Activated T-helper 1 cell treated with anti-CD3 and anti-CD28 coated beads, Interleukin-2, amount 50 U/mL, for 16 hours (primary cell): ENCODE results near the gene CENPP.

Source experiments
- DNase-seq, 2 donors: peaks; one replicate each; pipeline ENCODE4 v3.0.0-alpha.2; 2020; ENCODE audit warnings: low read depth in 1 of 2, low spot score in 1 of 2

The CENPP gene

DNA sequence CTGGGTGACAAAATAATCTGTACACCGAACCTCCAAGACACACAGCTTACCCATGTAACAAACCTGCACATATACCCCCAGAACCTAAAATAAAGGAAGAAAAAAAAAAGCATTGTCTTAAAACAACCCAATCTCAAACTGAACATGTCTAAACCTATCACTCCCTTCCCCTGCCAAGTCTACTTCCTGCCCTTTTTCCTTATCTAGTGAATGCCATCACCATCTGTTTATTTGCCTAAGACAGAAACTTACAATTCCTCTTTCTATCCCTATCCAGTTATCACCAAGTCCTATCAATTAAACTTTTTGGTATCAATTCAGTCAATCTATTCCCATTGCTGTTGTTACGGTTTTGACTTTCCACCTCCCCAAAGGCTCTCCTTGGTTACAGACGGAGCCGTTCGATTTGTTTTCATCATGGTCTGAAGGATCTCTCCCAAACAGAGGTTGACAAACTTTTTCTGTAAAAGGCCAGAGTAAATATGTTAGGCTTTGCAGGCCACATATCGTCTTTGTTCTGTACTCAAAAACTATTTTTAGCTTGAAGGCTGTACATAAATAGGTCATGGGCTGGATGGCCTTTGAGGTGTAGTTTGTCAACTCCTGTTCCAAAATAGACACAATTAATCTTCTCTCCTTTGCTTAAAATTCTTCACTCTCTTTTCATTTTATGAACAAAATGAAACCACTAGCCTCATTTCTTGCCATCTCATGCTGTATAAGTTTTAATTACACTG lies 12.7 kb upstream of the CENPP start:
- DNase-seq, result no peak

DNA sequence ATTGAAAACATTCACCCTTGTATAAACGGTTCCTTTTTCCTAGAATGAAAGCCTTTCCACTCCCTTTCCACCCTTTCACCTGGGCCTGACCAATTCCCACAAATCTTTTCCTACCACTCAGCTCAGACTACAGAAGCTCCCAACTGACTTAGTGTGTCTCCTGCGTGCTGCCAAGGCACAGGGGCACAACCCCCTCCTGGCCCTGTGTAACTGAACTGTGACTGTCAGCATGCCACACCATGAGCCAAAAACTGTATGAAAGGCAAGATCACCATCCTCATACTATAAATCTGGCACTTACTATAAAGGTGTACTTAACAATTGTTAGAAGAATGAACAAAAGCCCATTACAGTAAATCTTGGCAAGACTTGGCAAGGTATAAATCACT lies 12.1 kb upstream of the CENPP start:
- no peak for DNase-seq

DNA sequence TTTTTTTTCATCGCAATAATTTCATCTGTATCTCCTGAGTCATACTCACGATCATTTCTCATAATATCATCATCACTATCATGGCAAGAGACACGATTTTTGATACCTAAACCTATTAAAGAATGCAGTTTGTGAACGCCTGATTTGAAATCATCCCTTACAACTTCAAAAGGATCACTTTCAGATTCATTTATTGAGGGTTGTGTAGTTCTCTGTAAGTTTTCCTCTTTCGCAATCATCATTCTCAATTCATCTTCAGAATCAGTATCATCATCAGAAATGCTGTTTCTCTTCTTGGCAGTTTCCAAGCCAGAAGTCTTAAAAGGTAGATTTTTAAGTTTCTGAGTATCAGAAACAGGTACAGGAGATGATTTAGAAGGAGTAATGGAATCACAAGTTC lies 10.3 kb upstream of the CENPP start:
- DNase-seq, result no peak

DNA sequence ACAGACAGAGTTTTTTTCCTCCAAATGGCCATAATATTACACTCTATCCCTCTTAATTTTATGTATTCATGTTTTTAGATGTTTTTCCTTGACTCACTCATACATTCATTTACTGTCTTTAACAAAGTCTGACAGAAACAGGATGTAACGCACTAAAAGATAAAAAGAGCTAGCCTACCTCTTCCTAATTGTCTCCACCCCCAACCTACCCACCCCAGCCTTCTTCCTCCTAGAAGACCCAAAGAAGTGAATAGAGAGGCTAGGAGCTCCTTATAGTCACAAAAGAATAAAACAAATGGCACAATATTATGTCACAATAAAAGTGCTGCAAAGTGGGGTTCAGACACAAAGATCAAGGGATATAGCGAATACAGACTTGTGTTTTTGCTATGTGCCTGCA lies 1.3 kb upstream of the CENPP start:
- DNase-seq, result no peak

DNA sequence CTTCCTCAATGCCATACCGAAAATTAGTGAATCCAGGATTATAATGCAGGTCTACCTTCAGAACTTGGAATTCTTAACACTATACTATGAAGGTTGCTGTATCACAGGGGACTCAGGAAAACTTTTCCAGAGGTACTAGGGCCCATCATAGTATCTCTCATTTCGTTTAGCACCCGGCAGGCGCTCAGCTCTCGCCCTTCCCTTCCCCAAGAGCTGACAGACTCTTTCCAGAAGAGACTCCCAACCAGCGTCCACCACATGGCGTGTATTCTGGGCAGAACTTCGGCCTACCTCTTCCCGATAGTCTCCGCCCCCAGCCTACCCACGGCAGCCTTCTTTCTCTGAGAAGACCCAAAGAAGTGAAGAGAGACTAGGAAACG lies 874 bp upstream of the CENPP start:
- peak in 1 of 2 donors; percentile 33 for DNase-seq

GRCh38 chr9:92325991-92326500 lies 293 bp downstream of the CENPP start:
- DNase-seq, result no peak

DNA sequence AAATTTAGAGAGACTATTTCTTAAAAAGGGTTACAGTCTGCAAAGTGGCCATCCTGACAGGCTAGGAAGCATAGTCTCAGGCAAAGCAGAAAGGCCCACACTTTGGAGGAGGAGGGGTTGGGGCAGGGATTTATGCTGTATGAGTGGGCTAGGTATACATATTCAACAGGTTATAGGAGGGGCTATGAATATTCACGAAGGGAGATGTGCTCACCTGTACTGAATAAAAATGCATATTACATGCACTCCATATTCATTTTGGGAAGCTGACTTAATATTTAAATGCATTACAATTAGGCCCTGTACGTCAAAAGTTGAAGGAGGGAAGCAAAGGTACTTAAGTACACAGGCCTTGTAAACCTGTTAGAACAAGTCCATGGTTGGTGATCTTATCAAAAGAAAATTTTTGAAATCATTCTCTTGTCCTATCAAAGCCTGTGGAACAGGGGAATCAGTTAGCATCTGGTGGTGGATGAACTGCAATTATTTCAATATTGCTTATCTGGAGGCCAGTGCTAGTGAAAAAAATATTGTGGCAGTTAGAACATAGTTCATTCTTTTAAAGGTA lies 1.6 kb downstream of the CENPP start:
- DNase-seq, result no peak

GRCh38 chr9:92328225-92328624 lies 2.5 kb downstream of the CENPP start:
- no peak for DNase-seq

- DNase-seq, result no peak
Measured at GRCh38 chr9:92332577-92333281, 7.0 kb downstream of the CENPP start.

DNA sequence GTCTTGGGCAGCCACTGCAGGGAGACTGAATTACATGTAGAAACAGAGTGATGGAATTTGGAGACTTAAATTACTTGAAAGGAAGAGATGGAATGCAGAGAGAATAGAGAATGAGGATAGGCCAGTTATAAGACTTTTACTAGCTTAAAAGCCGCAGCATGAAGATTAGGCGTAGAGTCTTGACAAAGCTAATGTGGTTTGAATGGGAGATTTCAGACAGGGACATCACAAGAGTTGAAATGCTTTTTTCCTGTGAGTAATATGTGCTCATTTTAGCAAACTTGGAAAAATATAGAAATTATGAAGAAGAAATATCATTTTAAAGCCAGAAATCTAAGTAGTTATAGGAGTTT lies 7.5 kb downstream of the CENPP start:
- DNase-seq, result no peak

DNA sequence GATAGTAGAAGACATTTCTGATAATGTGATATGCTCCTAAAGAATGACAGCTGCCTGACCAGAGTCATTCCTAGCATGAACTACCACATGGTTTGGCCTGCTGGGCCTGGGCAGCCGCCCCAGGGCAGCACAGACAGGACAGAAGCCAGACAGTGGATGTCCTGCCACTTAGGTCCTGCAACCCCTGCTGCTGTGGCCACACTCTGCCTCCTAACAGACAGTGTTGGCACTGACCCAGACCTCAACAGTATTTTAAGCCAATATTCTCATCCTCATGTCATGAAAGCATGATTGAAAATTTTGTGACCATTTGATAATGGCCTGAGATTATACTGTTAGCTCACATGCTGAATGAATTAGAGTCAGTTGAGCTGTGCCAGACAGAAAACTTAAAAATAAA lies 15.8 kb downstream of the CENPP start:
- no peak for DNase-seq

DNA sequence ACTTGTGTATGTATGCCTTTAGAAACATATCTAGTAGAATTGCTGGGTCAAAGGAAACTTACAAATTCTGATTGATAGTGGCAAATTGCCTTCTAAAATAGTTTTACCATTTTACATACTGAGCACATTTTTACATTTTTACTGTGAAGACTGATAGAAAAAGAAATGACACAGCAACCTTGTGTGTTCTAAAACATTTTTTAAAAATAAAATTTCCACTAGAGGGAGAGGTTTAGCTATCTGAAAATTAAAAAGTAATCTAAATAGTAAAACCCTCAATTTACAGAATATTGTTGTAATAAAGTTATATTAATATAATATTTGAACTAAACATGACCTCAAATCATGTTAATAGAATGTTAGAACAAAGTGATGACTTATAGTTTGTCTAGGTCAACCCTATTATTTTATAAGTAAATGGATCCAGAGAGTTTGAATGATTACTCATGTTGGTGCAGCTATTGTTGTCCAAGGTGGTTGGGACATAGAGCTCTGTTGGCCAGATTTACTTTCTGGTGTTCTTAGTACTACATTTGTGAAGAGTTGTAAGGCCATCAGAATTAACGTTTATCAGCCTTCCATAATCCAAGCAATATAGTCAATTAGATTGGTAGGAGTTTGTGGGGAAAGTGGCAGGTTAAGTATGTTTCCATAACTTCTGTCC lies 17.2 kb downstream of the CENPP start:
- DNase-seq, result no peak

- no peak for DNase-seq
Measured at GRCh38 chr9:92345582-92345981, 19.8 kb downstream of the CENPP start.

DNA sequence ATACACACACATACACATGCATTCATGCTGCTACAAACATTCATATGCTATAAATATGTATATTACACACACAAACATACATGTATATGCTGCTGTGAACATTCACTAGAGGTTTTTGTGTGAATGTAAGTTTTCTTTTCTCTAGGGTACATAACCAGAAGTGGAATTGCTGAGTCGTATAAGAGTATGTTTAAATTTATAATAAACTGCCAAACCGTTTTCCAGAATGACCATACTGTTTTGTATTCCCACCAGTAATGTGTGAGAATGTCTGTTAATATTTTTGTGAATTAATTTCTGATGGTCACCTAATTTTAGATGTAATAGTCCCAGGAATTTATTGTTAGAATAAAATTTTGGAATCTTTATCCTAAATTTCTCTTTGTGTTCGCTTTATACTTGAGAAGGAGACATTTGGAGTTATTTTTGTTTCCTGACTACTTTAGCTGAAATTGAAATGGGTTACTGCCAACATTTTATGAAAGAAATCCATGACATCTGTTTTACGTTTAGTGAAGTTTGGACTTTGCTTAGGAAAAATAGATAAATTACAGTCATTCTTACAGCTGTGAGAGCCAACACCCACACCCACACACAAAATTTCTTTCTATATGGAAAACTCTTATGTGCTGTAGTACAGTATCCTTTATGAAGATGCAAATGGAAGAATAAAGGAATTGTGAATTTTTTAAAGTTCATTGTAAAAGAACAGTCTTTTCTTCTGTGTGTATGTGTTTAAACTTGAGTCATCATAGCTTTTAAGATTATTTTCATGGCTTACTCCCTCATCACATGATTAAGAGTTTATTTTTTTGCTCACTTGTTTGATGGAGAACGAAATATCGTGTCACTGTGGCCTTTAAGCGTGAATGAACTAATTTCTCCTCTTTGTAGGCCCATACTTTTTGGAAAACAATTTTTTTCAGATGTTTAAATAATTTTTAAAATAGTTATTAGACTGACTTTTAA lies 24.3 kb downstream of the CENPP start:
- DNase-seq, result no peak

DNA sequence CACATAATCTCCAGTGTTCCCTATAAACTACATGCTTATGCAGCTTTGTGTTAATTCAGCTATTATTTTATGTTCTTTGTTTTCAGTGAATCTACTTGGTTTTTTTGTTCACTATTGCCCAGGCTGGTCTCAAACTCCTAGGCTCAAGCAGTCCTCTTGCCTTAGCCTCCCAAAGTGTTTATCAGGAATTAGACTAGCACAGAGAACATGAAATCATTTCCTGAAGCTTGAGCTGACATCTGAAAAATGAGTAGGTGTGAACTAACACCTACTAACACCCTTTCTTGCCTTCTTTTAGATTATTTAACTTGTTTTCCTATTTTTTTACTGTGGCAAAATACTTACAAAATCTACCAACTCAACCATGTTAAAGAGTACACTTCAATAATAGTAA lies 25.0 kb downstream of the CENPP start:
- DNase-seq, result no peak

GRCh38 chr9:92353051-92353450 lies 27.3 kb downstream of the CENPP start:
- no peak for DNase-seq

DNA sequence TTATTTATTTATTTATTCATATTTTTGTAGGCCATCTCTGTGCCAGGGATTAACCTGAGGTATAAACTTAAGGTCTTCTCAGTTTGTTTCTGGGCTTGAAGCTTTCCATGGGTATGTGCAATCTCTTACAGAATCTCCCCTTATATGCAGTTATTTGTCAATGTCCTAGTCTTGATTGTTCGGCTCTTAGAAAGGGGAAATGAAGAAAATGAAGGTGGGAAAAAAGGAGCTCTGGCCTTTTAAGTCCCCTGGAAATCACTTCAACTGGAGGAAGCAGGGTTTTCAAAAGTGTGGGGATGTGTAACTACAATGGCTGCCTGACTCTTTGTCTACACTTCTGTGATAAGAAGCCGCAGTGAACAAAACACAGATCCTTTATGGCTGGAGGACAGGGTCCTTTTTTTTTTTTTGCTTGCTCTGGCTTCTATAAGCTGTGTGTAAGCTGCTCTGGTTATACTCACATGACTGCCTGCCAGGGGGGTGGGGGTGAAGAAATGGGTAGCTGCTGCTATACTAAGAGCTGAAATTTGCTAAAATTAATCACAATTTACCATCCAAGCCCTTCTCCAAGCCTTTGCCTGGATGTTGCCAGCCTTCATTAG lies 33.7 kb downstream of the CENPP start:
- no peak for DNase-seq

- DNase-seq, result no peak
Measured at GRCh38 chr9:92360083-92360482, 34.3 kb downstream of the CENPP start.

DNA sequence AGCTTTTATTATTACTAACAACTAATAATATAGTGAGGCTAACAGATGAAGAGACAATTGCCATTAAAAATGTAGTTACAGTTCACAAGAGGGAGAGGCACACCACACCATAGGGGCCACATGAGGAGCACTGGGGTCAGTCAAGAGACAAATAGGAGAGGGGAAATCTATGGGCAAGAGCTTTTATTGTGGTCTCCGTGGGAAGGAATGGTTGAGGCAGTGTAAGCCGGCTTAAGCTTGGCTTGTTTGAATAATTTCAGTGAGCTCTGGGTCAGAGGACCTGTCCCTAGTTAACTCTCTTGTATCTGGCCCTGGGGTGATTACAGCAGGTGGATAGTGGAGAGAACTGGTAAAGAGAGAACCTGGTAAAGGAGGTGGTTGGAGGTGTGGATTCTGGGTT lies 43.3 kb downstream of the CENPP start:
- DNase-seq, result no peak

DNA sequence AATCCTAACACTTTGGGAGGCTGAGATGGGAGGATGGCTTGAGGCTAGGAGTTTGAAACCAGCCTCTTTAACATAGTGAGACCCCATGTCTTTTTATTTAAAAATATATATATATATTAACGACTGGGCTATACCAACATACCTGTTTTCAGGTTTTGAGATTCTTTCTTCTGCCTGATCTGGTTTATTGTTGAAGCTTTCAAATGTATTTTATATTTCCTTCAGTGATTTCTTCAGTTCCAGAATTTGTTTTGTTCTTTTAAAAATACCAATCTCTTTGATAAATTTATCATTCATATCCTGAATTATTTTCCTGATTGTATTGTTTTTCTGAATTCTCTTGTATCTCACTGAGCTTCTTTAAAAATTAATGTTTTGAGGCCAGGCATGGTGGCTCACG lies 47.4 kb downstream of the CENPP start:
- DNase-seq, result no peak
